ENCODE data around the gene MBP.

DNA sequence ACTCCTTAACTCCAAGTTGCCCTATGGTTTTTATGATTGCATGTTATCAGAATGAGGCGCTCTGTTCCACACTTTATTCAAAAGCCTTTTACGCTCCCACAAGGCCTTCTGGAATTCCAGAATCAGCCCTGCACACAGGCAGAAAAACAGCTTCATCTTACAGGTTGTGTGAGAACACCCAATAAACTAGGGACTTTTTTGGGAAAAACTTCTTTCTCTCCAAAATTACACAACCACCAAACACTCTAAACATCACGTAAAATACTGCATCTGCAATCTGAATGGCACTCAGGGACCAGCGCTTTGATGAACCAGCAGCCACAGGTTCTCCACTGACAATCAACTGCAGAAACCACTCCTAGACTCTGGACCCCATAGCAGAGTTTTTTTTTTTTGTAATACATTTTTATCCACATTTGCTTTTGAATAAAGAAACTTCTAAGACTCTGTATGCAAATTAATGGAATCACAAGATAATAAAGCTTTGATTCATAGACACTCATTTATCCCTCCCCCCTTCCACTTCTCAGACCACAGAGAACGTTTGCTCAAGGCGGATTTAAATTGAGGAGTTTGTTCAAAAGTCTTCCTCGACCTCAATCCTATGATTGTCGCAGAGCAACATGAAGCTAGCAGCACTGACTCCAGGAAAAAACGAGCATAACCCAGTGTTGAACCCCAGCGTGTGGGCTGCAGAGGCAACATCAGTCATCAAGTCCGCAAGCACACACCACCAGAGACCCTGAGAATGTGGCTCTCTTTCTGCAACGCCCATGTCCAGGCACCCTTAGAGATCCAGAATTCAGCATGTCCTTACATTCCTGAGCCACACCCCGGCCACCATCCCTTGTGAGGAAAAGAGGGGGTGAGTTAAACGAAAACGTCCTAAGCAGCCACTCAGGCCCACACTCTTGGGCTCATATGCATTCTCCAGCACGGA is 116.5 kb downstream of the MBP start:
- TF ChIP-seq, protein P1, sequence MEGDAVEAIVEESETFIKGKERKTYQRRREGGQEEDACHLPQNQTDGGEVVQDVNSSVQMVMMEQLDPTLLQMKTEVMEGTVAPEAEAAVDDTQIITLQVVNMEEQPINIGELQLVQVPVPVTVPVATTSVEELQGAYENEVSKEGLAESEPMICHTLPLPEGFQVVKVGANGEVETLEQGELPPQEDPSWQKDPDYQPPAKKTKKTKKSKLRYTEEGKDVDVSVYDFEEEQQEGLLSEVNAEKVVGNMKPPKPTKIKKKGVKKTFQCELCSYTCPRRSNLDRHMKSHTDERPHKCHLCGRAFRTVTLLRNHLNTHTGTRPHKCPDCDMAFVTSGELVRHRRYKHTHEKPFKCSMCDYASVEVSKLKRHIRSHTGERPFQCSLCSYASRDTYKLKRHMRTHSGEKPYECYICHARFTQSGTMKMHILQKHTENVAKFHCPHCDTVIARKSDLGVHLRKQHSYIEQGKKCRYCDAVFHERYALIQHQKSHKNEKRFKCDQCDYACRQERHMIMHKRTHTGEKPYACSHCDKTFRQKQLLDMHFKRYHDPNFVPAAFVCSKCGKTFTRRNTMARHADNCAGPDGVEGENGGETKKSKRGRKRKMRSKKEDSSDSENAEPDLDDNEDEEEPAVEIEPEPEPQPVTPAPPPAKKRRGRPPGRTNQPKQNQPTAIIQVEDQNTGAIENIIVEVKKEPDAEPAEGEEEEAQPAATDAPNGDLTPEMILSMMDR (conservative IDR thresholded peaks at IDR 0.05; ENCODE audit: low read length), result no peak
- no peak for TF ChIP-seq EZH2phosphoT487 (IDR thresholded peaks at IDR 0.05; ENCODE audit: borderline replicate concordance, low read depth, low read length)

All from OCI-LY7 (cell line).